ENCODE measurements around the gene ZFYVE28. TPM values are rescaled to one million over a fixed set of nuclear protein-coding genes. Genes with fewer than 3 reads are reported as not detected.
A peak's percentile ranks its signal among the peaks of the same experiment; 100 is the strongest.

The ZFYVE28 gene
- total RNA-seq, 1 donor, result 10.5 TPM

DNA sequence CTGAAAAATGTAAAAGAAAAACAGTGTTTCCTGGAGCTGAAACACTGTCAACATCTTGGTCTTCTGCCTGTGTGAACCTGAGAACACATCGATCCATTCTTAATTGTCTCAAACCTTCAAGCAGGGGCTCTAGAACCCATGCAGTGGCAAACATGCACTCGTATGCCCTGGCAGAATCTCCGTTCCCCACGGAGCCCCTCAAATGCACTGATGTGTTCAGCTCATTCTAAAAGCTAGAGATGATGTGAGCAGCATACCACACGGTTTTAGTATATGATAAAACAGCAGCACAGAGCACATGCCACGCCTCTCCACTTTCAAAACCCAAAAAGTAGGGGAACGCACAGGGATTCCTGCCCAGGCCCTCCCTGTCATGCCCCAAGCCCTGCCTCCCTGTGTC, 44.9 kb downstream of the ZFYVE28 start:
- Histone ChIP-seq H3K4me1 (ENCODE audit: insufficient read depth, low read length) (no peaks in the 10 kb centered on the region), H3K4me2 (ENCODE audit: insufficient read depth, low read length) (no peak overlapping the region), H3K27ac (ENCODE audit: low read depth, low read length) (no peak overlapping the region), H3K27me3 (ENCODE audit: insufficient read depth, low read length) (peaks cover 7% of the 10 kb centered on the region), H3K36me3 (ENCODE audit: insufficient read depth, low read length) (no peaks in the 10 kb centered on the region), H4K20me1 (ENCODE audit: insufficient read depth, low read length) (no peaks in the 10 kb centered on the region), H3K9me3 (ENCODE audit: low read depth, low read length) (peaks cover 5% of the 10 kb centered on the region), H3K79me2 (ENCODE audit: insufficient read depth, low read length) (no peaks in the 10 kb centered on the region), H2AFZ (ENCODE audit: low read length) (no peak overlapping the region), H3K4me3 (ENCODE audit: insufficient read depth, low read length) (no peak overlapping the region)
- DNase-seq (ENCODE audit: insufficient read length, low spot score, missing footprints), result peak; percentile 19
- TF ChIP-seq, protein P1, sequence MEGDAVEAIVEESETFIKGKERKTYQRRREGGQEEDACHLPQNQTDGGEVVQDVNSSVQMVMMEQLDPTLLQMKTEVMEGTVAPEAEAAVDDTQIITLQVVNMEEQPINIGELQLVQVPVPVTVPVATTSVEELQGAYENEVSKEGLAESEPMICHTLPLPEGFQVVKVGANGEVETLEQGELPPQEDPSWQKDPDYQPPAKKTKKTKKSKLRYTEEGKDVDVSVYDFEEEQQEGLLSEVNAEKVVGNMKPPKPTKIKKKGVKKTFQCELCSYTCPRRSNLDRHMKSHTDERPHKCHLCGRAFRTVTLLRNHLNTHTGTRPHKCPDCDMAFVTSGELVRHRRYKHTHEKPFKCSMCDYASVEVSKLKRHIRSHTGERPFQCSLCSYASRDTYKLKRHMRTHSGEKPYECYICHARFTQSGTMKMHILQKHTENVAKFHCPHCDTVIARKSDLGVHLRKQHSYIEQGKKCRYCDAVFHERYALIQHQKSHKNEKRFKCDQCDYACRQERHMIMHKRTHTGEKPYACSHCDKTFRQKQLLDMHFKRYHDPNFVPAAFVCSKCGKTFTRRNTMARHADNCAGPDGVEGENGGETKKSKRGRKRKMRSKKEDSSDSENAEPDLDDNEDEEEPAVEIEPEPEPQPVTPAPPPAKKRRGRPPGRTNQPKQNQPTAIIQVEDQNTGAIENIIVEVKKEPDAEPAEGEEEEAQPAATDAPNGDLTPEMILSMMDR (IDR thresholded peaks at IDR 0.05; ENCODE audit: extremely low read depth, low read depth, low read length), result no peak

DNA sequence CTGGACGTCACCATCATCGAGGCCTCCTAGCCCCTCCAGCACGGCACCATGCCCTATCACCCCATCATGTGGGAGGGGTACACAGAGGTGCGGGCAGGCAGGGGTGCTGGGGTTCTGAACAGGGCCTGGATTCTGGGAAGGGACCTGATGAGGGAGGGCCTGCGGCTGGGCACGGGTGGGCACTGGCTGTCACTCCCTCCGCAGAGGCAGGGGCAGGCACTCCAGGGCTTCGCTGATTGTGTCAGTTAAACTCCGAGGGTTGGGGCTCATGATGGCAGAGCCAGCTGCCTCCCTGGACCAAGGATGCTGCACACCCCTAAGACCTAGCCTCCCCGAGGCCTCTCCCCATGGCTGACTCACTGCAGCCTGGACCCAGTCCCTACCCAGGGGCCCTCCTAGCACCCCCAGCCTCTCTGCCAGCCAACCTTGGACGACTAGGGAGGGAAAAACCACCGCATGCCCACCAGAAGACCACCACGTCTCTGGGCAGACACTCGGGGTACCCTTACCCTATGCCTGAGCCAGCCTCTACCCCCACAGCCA, 45.9 kb downstream of the ZFYVE28 start:
- Histone ChIP-seq H3K4me3 (ENCODE audit: insufficient read depth, low read length) (no peak overlapping the region), H3K4me2 (ENCODE audit: insufficient read depth, low read length) (no peak overlapping the region), H4K20me1 (ENCODE audit: insufficient read depth, low read length) (no peaks in the 10 kb centered on the region), H3K4me1 (ENCODE audit: insufficient read depth, low read length) (no peaks in the 10 kb centered on the region), H3K9me3 (ENCODE audit: low read depth, low read length) (peaks cover 5% of the 10 kb centered on the region), H2AFZ (ENCODE audit: low read length) (no peak overlapping the region), H3K79me2 (ENCODE audit: insufficient read depth, low read length) (no peaks in the 10 kb centered on the region), H3K27ac (ENCODE audit: low read depth, low read length) (no peak overlapping the region), H3K27me3 (ENCODE audit: insufficient read depth, low read length) (peaks cover 7% of the 10 kb centered on the region), H3K36me3 (ENCODE audit: insufficient read depth, low read length) (no peaks in the 10 kb centered on the region)
- DNase-seq (ENCODE audit: insufficient read length, low spot score, missing footprints), result no peak
- TF ChIP-seq, protein P1 (IDR thresholded peaks at IDR 0.05; ENCODE audit: extremely low read depth, low read depth, low read length), result no peak

DNA sequence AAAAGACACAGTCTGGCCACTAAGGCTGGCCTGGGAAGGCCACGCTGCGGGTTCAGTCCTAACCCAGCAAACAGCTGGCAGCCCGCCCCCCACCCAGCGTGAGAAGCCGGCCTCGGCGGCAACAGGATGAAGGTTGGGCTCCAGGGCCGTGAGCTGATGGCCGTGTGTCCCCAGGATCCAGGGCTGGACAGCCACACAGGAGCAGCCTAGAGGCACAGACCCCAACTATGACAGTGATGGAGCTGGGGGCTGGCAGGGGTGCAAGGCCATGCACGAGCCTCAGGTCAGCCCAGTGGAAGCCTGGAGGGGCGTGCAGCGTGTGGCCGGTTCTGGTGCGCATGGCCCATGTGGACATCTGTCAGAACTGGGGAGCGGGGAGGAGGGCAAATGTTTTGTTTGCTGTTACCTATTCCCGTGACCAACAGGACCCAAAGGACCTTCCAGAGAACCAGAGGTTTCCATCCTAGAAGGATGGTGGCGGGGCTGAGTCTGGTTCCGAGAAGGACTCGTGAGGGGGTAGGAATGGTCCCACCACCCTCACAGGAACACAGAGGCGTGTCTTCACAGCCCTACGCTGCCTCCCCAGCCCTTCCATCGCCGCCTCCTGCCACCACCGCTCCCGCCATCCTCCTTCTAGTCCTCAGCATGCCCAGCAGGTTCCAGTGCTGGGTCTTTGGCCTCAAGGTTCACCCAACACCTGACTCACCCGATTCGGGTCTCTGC, 46.5 kb downstream of the ZFYVE28 start:
- Histone ChIP-seq H3K9me3 (ENCODE audit: low read depth, low read length) (peaks cover 5% of the 10 kb centered on the region), H4K20me1 (ENCODE audit: insufficient read depth, low read length) (no peaks in the 10 kb centered on the region), H3K4me1 (ENCODE audit: insufficient read depth, low read length) (no peaks in the 10 kb centered on the region), H3K4me2 (ENCODE audit: insufficient read depth, low read length) (no peak overlapping the region), H3K4me3 (ENCODE audit: insufficient read depth, low read length) (no peak overlapping the region), H2AFZ (ENCODE audit: low read length) (no peak overlapping the region), H3K36me3 (ENCODE audit: insufficient read depth, low read length) (no peaks in the 10 kb centered on the region), H3K27ac (ENCODE audit: low read depth, low read length) (no peak overlapping the region), H3K27me3 (ENCODE audit: insufficient read depth, low read length) (peaks cover 7% of the 10 kb centered on the region), H3K79me2 (ENCODE audit: insufficient read depth, low read length) (no peaks in the 10 kb centered on the region)
- DNase-seq (ENCODE audit: insufficient read length, low spot score, missing footprints), result peak; percentile 72
- TF ChIP-seq, protein P1 (IDR thresholded peaks at IDR 0.05; ENCODE audit: extremely low read depth, low read depth, low read length), result no peak

DNA sequence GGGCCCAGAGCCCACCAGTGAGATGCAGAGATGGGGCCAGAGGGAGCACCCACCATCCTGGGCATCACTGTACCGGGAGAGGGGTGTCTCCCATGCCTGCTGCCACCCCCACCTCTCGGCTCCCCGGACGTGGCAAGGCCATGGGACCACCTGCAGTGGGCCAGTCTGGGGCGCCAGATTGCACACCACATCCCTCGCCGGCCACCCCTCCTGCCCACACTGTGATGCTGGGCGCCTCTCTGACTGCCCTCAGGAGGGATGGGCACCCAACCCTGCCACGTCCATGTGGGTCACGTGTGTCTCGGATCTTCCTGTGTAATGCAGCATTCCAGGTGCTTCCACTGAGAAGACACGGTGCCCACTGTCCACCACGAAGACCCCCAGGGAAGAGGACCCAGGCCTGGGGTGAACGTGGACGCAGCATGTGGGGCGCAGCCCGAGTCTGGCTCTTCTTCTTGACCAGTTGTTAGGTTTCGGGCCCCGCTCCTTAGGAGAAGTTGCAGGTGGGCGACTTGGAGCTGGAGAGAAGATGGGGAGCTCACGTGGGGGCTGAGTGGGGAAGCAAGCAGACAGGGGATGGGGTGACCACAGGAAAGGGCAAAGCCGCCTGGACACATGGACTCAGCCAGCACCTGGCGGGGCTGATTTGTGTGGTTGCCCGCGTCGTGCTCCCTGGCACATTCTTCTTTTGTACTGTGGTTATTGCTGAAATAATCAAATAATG, 47.7 kb downstream of the ZFYVE28 start:
- H3K4me1 ChIP-seq (ENCODE audit: insufficient read depth, low read length), result no peaks in the 10 kb centered on the region
- DNase-seq (ENCODE audit: insufficient read length, low spot score, missing footprints), result peak; percentile 26

More for the DNA sequence above, 47.7 kb downstream of the ZFYVE28 start:
- no peaks in the 10 kb centered on the region for H4K20me1 ChIP-seq (ENCODE audit: insufficient read depth, low read length)
- H3K27ac ChIP-seq (ENCODE audit: low read depth, low read length), result no peak overlapping the region
- TF ChIP-seq, protein P1 (IDR thresholded peaks at IDR 0.05; ENCODE audit: extremely low read depth, low read depth, low read length), result no peak
- no peaks in the 10 kb centered on the region for H3K79me2 ChIP-seq (ENCODE audit: insufficient read depth, low read length)
- no peaks in the 10 kb centered on the region for H3K36me3 ChIP-seq (ENCODE audit: insufficient read depth, low read length)
- no peak overlapping the region for H3K4me2 ChIP-seq (ENCODE audit: insufficient read depth, low read length)
- H3K27me3 ChIP-seq (ENCODE audit: insufficient read depth, low read length), result peaks cover 7% of the 10 kb centered on the region
- no peak overlapping the region for H2AFZ ChIP-seq (ENCODE audit: low read length)
- no peak overlapping the region for H3K4me3 ChIP-seq (ENCODE audit: insufficient read depth, low read length)
- H3K9me3 ChIP-seq (ENCODE audit: low read depth, low read length), result peaks cover 5% of the 10 kb centered on the region

Measured in osteoblast (primary cell).